ENCODE results near the gene DIO1. TPM values are rescaled to one million over a fixed set of nuclear protein-coding genes. Genes with fewer than 3 reads are reported as not detected.

The DIO1 gene
- total and polyA plus RNA-seq, 2 of the 8 experiments (the other 6 are each of a cell fraction or from before 2014, with no cell fraction given): 0.14 TPM; not detected in 1

DNA sequence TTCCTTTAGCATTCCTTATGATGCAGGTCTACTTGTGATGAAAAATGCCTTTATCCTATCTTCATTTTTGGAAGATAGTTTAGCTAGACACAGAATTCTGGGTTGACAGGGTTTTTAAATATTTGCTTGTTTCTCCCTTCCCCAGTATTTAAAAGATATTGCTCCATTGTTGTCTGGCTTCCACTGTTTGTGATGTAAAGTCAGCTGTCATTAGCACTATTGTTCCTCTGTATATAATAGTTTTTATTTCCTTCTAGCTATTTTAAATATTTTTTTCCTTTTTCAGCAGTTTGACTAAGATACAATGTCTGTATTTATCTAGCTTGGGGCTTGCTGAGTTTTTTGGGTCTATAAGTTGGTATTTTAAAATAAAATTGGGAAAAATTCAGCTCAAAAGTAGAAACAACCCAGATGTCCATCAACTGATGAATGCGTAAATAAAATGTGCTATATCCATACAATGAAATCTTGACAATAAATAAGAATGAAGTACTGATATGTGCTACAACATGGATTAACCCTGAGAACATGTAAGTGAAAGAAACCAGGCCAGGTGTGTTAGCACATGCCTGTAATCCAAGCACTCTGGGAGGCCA is 40.3 kb downstream of the DIO1 start (continued):
- TF ChIP-seq RXRA (IDR thresholded peaks at IDR 0.05; ENCODE audit: insufficient read depth, low read depth, low read length) (no peak), SP2 (IDR thresholded peaks at IDR 0.05; ENCODE audit: low read length) (no peak), JUND (IDR thresholded peaks at IDR 0.05; ENCODE audit: low read length) (no peak)

Measured in H1 (cell line).